Ovary (tissue), 9 donors: ENCODE measurements around the gene GFRA1. TPM values are rescaled to one million over a fixed set of nuclear protein-coding genes. Genes with fewer than 3 reads are reported as not detected.

Experiments
- DNase-seq, 5 donors: peaks; one replicate each; pipeline ENCODE4 v3.0.0-alpha.2; 2019 to 2020
- H3K27ac ChIP-seq, 2 donors: fragments of 200-600 bp; one replicate each; pipeline versions ENCODE4 v1.5.1 to v1.8.0; 2019 to 2022
- H3K27me3 ChIP-seq: fragments of 200-600 bp; one replicate; pipeline ENCODE4 v1.8.0; 2022
- H3K36me3 ChIP-seq: fragments of 200-600 bp; sonication (generic); one replicate; pipeline ENCODE4 v1.5.1; 2019
- H3K4me1 ChIP-seq: one replicate; pipeline ENCODE4 v1.8.1; 2013; ENCODE audit warnings: mild to moderate bottlenecking, moderate library complexity; ENCODE audit not compliant: insufficient read depth
- H3K4me3 ChIP-seq: fragments of 200-600 bp; sonication (generic); one replicate; pipeline ENCODE4 v1.5.1; 2017
- H3K9me3 ChIP-seq, 2 donors: fragments of 200-600 bp in 1 of 2; sonication (generic) in 1 of 2; one replicate each; pipeline versions ENCODE4 v1.5.1 to v1.8.1; 2013 to 2019; ENCODE audit warnings: mild to moderate bottlenecking in 1 of 2, moderate library complexity in 1 of 2
- EP300 ChIP-seq: sonication (generic); formaldehyde crosslinking; IDR thresholded peaks from one replicate; pipeline ENCODE4 v1.6.1; 2017; ENCODE audit warnings: antibody characterized with exemption
- POLR2A ChIP-seq: fragments of 450-650 bp; IDR thresholded peaks from one replicate; pipeline ENCODE4 v1.6.1; 2017; ENCODE audit warnings: antibody characterized with exemption, mild to moderate bottlenecking, moderate library complexity
- WGBS, 3 donors: extraction: QIAGEN DNeasy Blood & Tissue Kit in 1 of 3; methylation state at CpG; one replicate each; pipeline versions ENCODE4 v1.1.5 to v1.1.7; 2013 to 2017; 5-methylcytosine and 5-hydroxymethylcytosine counted together
- intact Hi-C, 4 donors: fragments of 100-400 bp; cut with DNase I; formaldehyde crosslinking; loops; one replicate each; pipeline versions ENCODE4 v1.11.0 to v1.15.1; 2022 to 2023
- polyA plus RNA-seq, 2 donors: library from polyadenylated mRNA; stranded (reverse); fragments of 200-250 nt in 1 of 2; fragments of 350-450 nt in 1 of 2; fragmentation: Illumina TruSeq in 1 of 2; extraction: RNeasy Lipid Tissue Mini Kit (QIAGEN cat#74804) in 1 of 2; gene quantifications; one replicate each; pipeline ENCODE4 v1.2.3, GENCODE V29; 2013 to 2014
- total RNA-seq, 7 donors: library from RNA; depleted of rRNA in 2 of 7; stranded (reverse); fragments of >200 nt in 2 of 7; fragmentation: NEBNext Ultra II Directional in 3 of 7; extraction: Animal tissue kit (Norgen Biotek cat#: 25700) in 3 of 7; gene quantifications; one replicate each; pipeline versions ENCODE4 v1.1.0 to v1.2.4, GENCODE V29; 2016 to 2023
- TF ChIP-seq, protein P1 (sequence below), 3 donors: fragments of 450-650 bp in 2 of 3; fragments of 200-600 bp in 1 of 3; IDR thresholded peaks; one replicate each; pipeline versions ENCODE4 v1.5.1 to v1.8.0; 2016 to 2022; ENCODE audit warnings: antibody characterized with exemption in 3 of 3, mild to moderate bottlenecking in 1 of 3
- donor health status: DM: no; HTN: no; CAD: no; lungs with moderate emphysema.
- donor health status: DM: no; HTN: no; CAD: no.
- donor health status: Bipolar disorder and iron deficiency.
- donor health status: DM: yes; HTN: yes; CAD: no.
- donor health status: DM: no; HTN: no; CAD: no.
- donor health status: DM: yes; HTN: yes; CAD: no.

Gene GFRA1
- total and polyA plus RNA-seq, 9 donors, result 3.1 to 28.4 (median 11.8) TPM

DNA sequence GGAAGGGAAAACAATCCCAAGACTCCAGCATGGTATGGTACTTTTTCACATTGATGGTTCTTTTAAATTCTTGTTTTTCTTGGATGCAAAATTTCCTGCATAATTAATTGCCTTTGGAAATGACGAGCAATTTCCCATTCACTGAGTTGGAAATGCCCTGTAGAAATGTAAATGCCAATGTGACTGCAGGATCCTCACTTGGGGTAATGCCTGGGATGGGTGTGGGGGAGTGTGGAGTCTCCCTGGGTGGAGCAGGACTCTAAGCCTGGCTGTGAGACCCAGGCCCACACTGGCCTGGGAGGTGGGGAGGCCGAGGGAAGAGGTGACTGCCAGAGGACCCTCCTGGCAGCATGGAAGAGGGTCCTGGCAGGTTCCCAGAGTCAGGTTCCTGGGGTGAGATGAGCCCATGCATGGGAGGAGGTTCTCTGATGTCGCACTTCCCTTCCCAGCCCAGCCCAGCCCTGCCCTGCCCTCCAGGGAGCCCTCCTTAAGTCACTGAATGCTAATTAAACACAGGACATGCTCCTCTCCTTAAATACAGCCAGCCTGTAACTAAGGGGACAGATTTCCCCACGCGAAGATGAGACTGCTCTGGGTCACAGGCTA is 157.9 kb downstream of the GFRA1 start:
- no peak for DNase-seq
- 73 to 79% (median 76%) methylated on average over 5 of the region's 5 CpGs for WGBS, 3 donors
- Histone ChIP-seq H3K27ac (no peak overlapping the region), H3K36me3 (no peaks in the 10 kb centered on the region), H3K4me3 (no peak overlapping the region), H3K27me3 (no peaks in the 10 kb centered on the region), H3K4me1 (no peaks in the 10 kb centered on the region), H3K9me3 (no peaks in the 10 kb centered on the region)
- no peak for TF ChIP-seq POLR2A
- no peak for TF ChIP-seq EP300
- TF ChIP-seq, protein P1, sequence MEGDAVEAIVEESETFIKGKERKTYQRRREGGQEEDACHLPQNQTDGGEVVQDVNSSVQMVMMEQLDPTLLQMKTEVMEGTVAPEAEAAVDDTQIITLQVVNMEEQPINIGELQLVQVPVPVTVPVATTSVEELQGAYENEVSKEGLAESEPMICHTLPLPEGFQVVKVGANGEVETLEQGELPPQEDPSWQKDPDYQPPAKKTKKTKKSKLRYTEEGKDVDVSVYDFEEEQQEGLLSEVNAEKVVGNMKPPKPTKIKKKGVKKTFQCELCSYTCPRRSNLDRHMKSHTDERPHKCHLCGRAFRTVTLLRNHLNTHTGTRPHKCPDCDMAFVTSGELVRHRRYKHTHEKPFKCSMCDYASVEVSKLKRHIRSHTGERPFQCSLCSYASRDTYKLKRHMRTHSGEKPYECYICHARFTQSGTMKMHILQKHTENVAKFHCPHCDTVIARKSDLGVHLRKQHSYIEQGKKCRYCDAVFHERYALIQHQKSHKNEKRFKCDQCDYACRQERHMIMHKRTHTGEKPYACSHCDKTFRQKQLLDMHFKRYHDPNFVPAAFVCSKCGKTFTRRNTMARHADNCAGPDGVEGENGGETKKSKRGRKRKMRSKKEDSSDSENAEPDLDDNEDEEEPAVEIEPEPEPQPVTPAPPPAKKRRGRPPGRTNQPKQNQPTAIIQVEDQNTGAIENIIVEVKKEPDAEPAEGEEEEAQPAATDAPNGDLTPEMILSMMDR (IDR thresholded peaks at IDR 0.05), result no peak
- intact Hi-C loops, result no loop called here

DNA sequence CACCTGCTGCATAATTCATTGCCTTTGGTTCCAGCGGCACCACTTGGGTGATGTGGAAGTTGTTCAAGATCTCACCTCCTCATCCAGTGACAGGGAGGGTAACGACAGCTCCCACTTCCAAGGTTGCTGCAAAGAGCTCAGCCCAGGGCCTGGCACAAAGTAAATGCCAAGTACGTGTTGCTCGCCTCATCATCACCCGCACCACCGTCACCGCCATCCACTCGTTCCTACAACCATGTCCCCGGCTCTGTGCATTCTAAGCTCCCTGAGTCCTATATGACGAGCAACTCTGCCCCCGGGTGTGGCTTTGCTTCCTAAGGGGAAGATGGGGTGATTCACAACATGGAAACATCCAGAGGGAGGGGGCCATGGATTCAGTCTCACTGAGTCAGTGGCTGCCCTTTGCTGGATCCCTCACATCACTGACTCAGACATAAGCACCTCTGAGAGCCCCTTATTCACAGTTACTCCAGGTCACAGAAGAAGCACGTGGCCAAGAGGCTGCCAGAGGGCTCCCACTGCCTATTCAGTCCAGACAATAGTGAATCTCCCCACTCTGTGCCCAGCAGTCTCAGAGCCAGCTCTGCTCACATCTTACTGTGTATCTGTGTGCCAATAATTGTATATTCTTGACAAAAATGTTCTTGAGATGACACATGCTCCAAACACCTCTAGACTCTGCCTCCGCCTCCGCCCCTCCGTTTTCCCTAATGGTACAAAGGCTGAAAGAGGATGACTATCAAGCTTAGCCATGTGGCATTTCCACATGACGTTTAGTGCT is 159.1 kb downstream of the GFRA1 start:
- H3K4me3 ChIP-seq, result no peak overlapping the region
- intact Hi-C loops, result no loop called here
- DNase-seq, result no peak
- no peak overlapping the region for H3K27ac ChIP-seq
- H3K4me1 ChIP-seq, result no peaks in the 10 kb centered on the region
- no peaks in the 10 kb centered on the region for H3K9me3 ChIP-seq
- TF ChIP-seq, protein P1 (IDR thresholded peaks at IDR 0.05), result no peak
- no peak for TF ChIP-seq EP300
- no peak for TF ChIP-seq POLR2A
- no peaks in the 10 kb centered on the region for H3K36me3 ChIP-seq
- H3K27me3 ChIP-seq, result no peaks in the 10 kb centered on the region
- 90 to 93% (median 92%) methylated on average over 16 of the region's 16 CpGs for WGBS, 3 donors

DNA sequence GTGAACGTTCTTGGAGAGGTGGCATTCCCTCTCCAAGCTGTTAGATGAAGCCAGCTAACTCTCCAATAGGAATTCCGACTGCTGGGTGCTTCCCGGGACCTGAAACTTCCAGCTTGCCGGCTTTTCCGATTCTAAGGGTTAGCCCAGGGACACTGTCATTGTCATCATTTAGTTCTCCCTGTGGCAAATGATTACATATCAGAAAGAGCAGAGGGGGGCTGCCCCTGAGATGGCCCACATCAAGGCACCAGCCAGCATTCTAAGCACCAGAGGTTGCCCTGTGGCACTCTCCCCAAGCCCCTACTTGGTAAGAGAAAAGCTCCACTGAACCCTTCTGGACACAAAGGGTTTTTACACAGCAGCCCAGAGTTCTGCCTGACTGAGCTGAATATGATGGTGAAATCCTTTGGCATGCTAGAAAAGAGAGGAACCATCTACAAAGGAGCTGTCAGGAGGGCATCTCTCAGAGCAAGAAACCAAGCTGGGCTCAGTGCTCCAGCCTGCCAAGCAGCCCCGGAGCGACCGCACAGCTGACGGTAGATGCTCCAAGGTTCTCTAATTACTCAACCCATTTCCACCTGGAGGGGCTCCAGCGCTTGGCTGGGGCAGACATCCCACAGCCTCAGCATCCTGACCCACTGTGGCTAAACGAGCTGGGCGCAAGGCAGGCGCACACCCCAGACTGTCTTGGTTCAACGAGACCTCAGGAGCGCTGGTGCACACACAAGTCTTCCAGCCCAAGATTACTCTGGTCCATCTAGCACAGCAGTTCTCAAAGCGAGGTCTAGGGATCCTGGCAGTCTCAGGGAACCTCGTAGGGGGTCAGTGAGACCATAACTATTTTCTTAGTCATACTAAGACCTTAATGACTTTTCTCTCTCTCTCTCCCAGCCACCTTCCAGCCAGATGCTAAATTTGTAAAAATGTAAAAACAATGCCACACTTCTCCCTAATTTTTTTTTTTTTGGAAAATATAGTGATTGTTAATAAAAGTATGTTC is 160.5 kb downstream of the GFRA1 start:
- DNase-seq, result no peak
- H3K4me1 ChIP-seq, result no peaks in the 10 kb centered on the region
- no peak overlapping the region for H3K27ac ChIP-seq

More for the DNA sequence above, 160.5 kb downstream of the GFRA1 start:
- intact Hi-C loops, result no loop called here
- no peaks in the 10 kb centered on the region for H3K36me3 ChIP-seq
- WGBS, 3 donors, result 87% methylated on average over 17 of the region's 17 CpGs
- no peaks in the 10 kb centered on the region for H3K27me3 ChIP-seq
- no peaks in the 10 kb centered on the region for H3K9me3 ChIP-seq
- TF ChIP-seq, protein P1 (IDR thresholded peaks at IDR 0.05), result no peak
- no peak for TF ChIP-seq POLR2A
- TF ChIP-seq EP300, result no peak
- H3K4me3 ChIP-seq, result no peak overlapping the region
